CD4-positive, CD25-positive, alpha-beta regulatory T cell (primary cell): ENCODE data around the gene TENM4. TPM values are rescaled to one million over a fixed set of nuclear protein-coding genes. Genes with fewer than 3 reads are reported as not detected.

Experiments used
- ATAC-seq, 2 donors: fragments of 150-1000 bp; cut with Tn5 transposase; one replicate each; pipeline ENCODE4 v1.10.0; 2021; ENCODE audit warnings: low read depth in 2 of 2, moderate number of reproducible peaks in 2 of 2, moderate library complexity in 1 of 2
- DNase-seq, 3 donors: peaks; one replicate each; pipeline versions ENCODE4 v3.0.0 to v3.0.0-alpha.2; 2012 to 2022; ENCODE audit warnings: mixed read lengths in 1 of 3
- H3K27ac ChIP-seq: one replicate; pipeline ENCODE4 v1.7.0; 2013; ENCODE audit warnings: mild to moderate bottlenecking, low read length; ENCODE audit not compliant: insufficient read depth, poor library complexity, severe bottlenecking
- H3K27me3 ChIP-seq: one replicate; pipeline ENCODE4 v1.7.0; 2013; ENCODE audit warnings: low read length; ENCODE audit not compliant: control insufficient read depth, insufficient read depth
- H3K36me3 ChIP-seq: one replicate; pipeline ENCODE4 v1.7.0; 2013; ENCODE audit warnings: mild to moderate bottlenecking, low read length, moderate library complexity; ENCODE audit not compliant: control insufficient read depth, insufficient read depth
- H3K4me1 ChIP-seq: 2 replicates; pipeline ENCODE4 v1.7.0; 2013; ENCODE audit warnings: mild to moderate bottlenecking, low read length; ENCODE audit not compliant: insufficient read depth, control insufficient read depth, poor library complexity, severe bottlenecking
- H3K4me3 ChIP-seq: one replicate; pipeline ENCODE4 v1.7.0; 2013; ENCODE audit warnings: low read depth, mild to moderate bottlenecking, low read length, moderate library complexity
- H3K9me3 ChIP-seq, 2 experiments: 1 replicate in 1 of 2; 2 replicates in 1 of 2; pipeline ENCODE4 v1.7.0; 2013; ENCODE audit warnings: low read length in 2 of 2, mild to moderate bottlenecking in 1 of 2, moderate library complexity in 1 of 2; ENCODE audit not compliant: control insufficient read depth in 2 of 2
- H3K27ac Mint-ChIP-seq, 3 donors: one replicate each; pipeline ENCODE4 v1.8.0; 2020 to 2022; ENCODE audit warnings: mild to moderate bottlenecking in 3 of 3, mixed read lengths in 3 of 3, moderate library complexity in 2 of 3
- H3K27me3 Mint-ChIP-seq: one replicate; pipeline ENCODE4 v1.8.0; 2022; ENCODE audit warnings: mild to moderate bottlenecking, mixed read lengths
- H3K36me3 Mint-ChIP-seq: one replicate; pipeline ENCODE4 v1.8.0; 2020; ENCODE audit warnings: mixed read lengths
- H3K4me1 Mint-ChIP-seq, 4 donors: one replicate each; pipeline ENCODE4 v1.8.0; 2020 to 2022; ENCODE audit warnings: mixed read lengths in 4 of 4, mild to moderate bottlenecking in 1 of 4
- H3K4me3 Mint-ChIP-seq, 4 donors: one replicate each; pipeline ENCODE4 v1.8.0; 2020 to 2022; ENCODE audit warnings: mild to moderate bottlenecking in 4 of 4, mixed read lengths in 4 of 4, moderate library complexity in 3 of 4
- H3K9me3 Mint-ChIP-seq, 7 donors: one replicate each; pipeline ENCODE4 v1.8.0; 2020 to 2022; ENCODE audit warnings: mixed read lengths in 7 of 7, mild to moderate bottlenecking in 3 of 7, moderate library complexity in 2 of 7
- polyA plus RNA-seq, 4 donors: library from polyadenylated mRNA; unstranded; fragments of 300-500 nt; fragmentation: Illumina TruSeq; gene quantifications; one replicate each; pipeline ENCODE4 v1.2.3, GENCODE V29; 2021
- total RNA-seq: library from RNA; stranded (reverse); gene quantifications from one replicate; pipeline ENCODE4 v1.2.3, GENCODE V29; 2022

TENM4 gene
- total and polyA plus RNA-seq, 5 donors from 2014 or later: 0.02 TPM; not detected in 4

DNA sequence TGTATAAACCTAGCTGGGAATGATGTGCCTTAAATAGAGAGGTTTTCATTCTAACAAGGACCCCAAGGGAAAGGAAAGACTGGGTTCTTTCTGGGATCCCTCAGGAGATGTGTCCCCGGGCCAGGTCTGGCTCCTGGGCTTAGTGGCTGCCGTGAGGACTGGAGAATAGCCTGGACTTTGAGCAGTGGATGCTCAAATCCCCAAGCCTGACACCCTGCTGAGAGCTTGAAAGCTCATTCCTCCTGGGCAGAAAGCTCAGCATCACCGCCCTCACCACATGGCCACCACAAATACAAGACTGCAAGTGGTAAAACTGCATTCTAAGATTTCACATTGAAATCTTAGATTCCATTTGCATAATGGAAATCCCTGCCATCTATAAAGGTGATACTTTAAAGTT lies 786.8 kb downstream of the TENM4 start:
- Histone ChIP-seq H3K36me3 (no peaks in the 10 kb centered on the region), H3K4me1 (no peaks in the 10 kb centered on the region), H3K27ac (no peak overlapping the region), H3K4me3 (no peak overlapping the region), H3K9me3 (no peaks in the 10 kb centered on the region), H3K27me3 (no peaks in the 10 kb centered on the region)
- ATAC-seq: no peak
- no peaks in the 10 kb centered on the region for H3K9me3 Mint-ChIP-seq
- no peaks in the 10 kb centered on the region for H3K27me3 Mint-ChIP-seq
- no peak overlapping the region for H3K27ac Mint-ChIP-seq
- no peaks in the 10 kb centered on the region for H3K36me3 Mint-ChIP-seq
- no peak for DNase-seq
- H3K4me1 Mint-ChIP-seq: no peaks in the 10 kb centered on the region
- H3K4me3 Mint-ChIP-seq: no peak overlapping the region

DNA sequence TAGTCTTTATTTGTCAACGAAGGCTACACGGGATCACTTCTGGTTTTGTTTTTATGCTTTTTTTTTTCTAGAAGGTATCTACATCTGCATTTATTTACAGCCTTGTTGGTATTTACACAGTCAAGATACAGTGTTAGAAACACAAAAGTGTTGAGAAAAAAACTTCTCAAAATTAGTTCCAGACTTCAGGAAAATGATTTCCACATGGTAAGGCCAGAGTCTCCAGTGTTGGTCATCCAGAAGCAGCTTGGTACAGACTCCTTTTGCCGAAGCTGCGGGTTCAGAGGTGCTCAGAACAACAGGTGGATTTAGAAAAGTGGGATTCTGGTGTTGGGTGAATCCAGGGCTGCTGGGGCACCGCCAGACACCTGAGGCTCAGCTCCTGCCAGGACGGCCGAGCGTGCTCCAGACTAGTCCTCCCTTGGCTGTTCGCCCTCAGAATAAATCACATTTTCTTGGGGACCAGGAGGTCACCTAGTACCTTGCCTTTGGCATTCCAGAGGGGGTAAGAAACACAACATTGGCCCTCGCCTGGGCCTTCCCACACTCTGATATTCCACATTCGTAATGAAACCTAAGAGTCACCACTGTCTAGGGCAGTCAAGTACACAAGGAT lies 787.4 kb downstream of the TENM4 start:
- H3K27ac Mint-ChIP-seq: no peak overlapping the region
- no peak overlapping the region for H3K4me3 Mint-ChIP-seq
- H3K36me3 ChIP-seq: no peaks in the 10 kb centered on the region
- ATAC-seq (no peak), DNase-seq (no peak)
- H3K9me3 ChIP-seq: no peaks in the 10 kb centered on the region
- no peaks in the 10 kb centered on the region for H3K4me1 Mint-ChIP-seq
- no peaks in the 10 kb centered on the region for H3K27me3 ChIP-seq
- H3K4me1 ChIP-seq: no peaks in the 10 kb centered on the region
- H3K9me3 Mint-ChIP-seq: no peaks in the 10 kb centered on the region
- H3K27ac ChIP-seq: no peak overlapping the region
- no peak overlapping the region for H3K4me3 ChIP-seq
- no peaks in the 10 kb centered on the region for H3K27me3 Mint-ChIP-seq
- no peaks in the 10 kb centered on the region for H3K36me3 Mint-ChIP-seq

GRCh38 chr11:78652843-78653239 lies 788.0 kb downstream of the TENM4 start:
- Mint-ChIP-seq H3K27ac (no peak overlapping the region), H3K4me3 (no peak overlapping the region), H3K9me3 (no peaks in the 10 kb centered on the region), H3K36me3 (no peaks in the 10 kb centered on the region), H3K4me1 (no peaks in the 10 kb centered on the region), H3K27me3 (no peaks in the 10 kb centered on the region)
- Histone ChIP-seq H3K27ac (no peak overlapping the region), H3K9me3 (no peaks in the 10 kb centered on the region), H3K27me3 (no peaks in the 10 kb centered on the region), H3K4me1 (no peaks in the 10 kb centered on the region), H3K36me3 (no peaks in the 10 kb centered on the region), H3K4me3 (no peak overlapping the region)
- DNase-seq: no peak
- no peak for ATAC-seq

GRCh38 chr11:78651923-78652842 lies 788.6 kb downstream of the TENM4 start:
- Mint-ChIP-seq H3K9me3 (no peaks in the 10 kb centered on the region), H3K36me3 (no peaks in the 10 kb centered on the region), H3K4me3 (no peak overlapping the region), H3K27ac (no peak overlapping the region), H3K4me1 (no peaks in the 10 kb centered on the region), H3K27me3 (no peaks in the 10 kb centered on the region)
- H3K27ac ChIP-seq: no peak overlapping the region
- no peaks in the 10 kb centered on the region for H3K4me1 ChIP-seq
- H3K27me3 ChIP-seq: no peaks in the 10 kb centered on the region
- no peaks in the 10 kb centered on the region for H3K9me3 ChIP-seq
- ATAC-seq: no peak
- no peak for DNase-seq
- H3K36me3 ChIP-seq: no peaks in the 10 kb centered on the region
- H3K4me3 ChIP-seq: no peak overlapping the region

DNA sequence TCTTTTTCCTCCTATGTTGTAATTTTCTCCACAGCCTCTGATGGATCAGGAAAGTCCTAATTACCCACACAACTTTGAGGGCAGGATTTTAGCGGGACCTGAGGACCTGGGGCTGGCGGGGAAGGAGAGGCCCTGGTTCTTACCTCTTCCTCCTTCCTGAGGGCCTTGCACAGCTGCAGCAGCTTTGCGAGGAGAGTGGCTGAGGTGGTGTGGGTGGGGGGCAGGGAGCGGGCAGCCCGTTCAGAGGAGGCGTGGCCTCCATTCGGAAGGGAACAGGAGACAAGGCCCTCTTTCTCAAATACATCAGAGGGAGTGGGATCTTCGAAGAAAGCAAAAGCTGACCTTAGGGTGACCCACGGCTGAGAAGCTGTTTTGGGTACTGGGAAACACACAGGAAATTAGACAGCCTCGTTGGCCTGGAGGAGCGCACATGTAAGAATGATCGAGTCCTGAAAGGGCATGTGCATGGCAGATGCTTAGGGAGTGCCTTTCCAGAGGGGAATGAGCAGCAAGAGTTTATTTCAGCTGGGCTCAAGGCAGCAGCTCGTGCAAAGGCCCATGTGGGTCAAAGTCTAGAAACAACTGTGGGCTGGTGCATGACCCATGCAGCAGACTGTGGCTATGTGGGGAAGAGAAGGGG lies 789.6 kb downstream of the TENM4 start:
- DNase-seq: no peak
- Mint-ChIP-seq H3K27ac (peak overlapping the region in 1 of 3 donors; percentile 8), H3K4me1 (peaks cover 0 to 3% (median 0%) of the 10 kb centered on the region in 4 donors)

GRCh38 chr11:78649361-78650215 lies 791.2 kb downstream of the TENM4 start:
- peaks cover 0 to 15% (median 0%) of the 10 kb centered on the region in 4 donors for H3K4me1 Mint-ChIP-seq
- Histone ChIP-seq H3K9me3 (no peaks in the 10 kb centered on the region), H3K4me1 (no peaks in the 10 kb centered on the region), H3K27ac (no peak overlapping the region), H3K36me3 (no peaks in the 10 kb centered on the region), H3K27me3 (no peaks in the 10 kb centered on the region), H3K4me3 (no peak overlapping the region)
- DNase-seq (no peak), ATAC-seq (no peak)
- H3K27me3 Mint-ChIP-seq: no peaks in the 10 kb centered on the region
- no peak overlapping the region for H3K4me3 Mint-ChIP-seq
- no peaks in the 10 kb centered on the region for H3K36me3 Mint-ChIP-seq
- no peak overlapping the region for H3K27ac Mint-ChIP-seq
- H3K9me3 Mint-ChIP-seq: no peaks in the 10 kb centered on the region

More for the DNA sequence above, 789.6 kb downstream of the TENM4 start:
- no peak overlapping the region for H3K27ac ChIP-seq
- H3K36me3 ChIP-seq: no peaks in the 10 kb centered on the region
- H3K9me3 ChIP-seq: no peaks in the 10 kb centered on the region
- no peak overlapping the region for H3K4me3 ChIP-seq
- H3K4me1 ChIP-seq: no peaks in the 10 kb centered on the region
- no peaks in the 10 kb centered on the region for H3K9me3 Mint-ChIP-seq
- no peaks in the 10 kb centered on the region for H3K36me3 Mint-ChIP-seq
- no peaks in the 10 kb centered on the region for H3K27me3 ChIP-seq
- ATAC-seq: no peak
- no peaks in the 10 kb centered on the region for H3K27me3 Mint-ChIP-seq
- no peak overlapping the region for H3K4me3 Mint-ChIP-seq
